HFFc6 (cell line): Measurements from ENCODE around the gene ABHD16B. TPM values are rescaled to one million over a fixed set of nuclear protein-coding genes. Genes with fewer than 3 reads are reported as not detected.

Experiments
- DNase-seq: peaks from one replicate; pipeline ENCODE4 v3.0.0-alpha.2; 2018
- H3K27ac Mint-ChIP-seq: 2 replicates; pipeline ENCODE4 v1.8.0; 2020; ENCODE audit warnings: mild to moderate bottlenecking, mixed read lengths
- H3K27me3 Mint-ChIP-seq: 2 replicates; pipeline ENCODE4 v1.8.0; 2021; ENCODE audit warnings: mild to moderate bottlenecking, moderate library complexity, mixed read lengths; ENCODE audit not compliant: insufficient read depth
- H3K36me3 Mint-ChIP-seq: 2 replicates; pipeline ENCODE4 v1.8.0; 2021; ENCODE audit warnings: low read depth, mixed read lengths
- H3K4me1 Mint-ChIP-seq: 2 replicates; pipeline ENCODE4 v1.8.0; 2020; ENCODE audit warnings: low read depth, mixed read lengths
- H3K4me3 Mint-ChIP-seq: 2 replicates; pipeline ENCODE4 v1.8.0; 2020; ENCODE audit warnings: mild to moderate bottlenecking, moderate library complexity, mixed read lengths
- H3K9me3 Mint-ChIP-seq: 2 replicates; pipeline ENCODE4 v1.8.0; 2020; ENCODE audit warnings: mild to moderate bottlenecking, mixed read lengths
- CTCF ChIP-seq: fragments of 200-600 bp; sonication (generic); IDR thresholded peaks from 2 replicates; pipeline ENCODE4 v1.5.0; 2021; ENCODE audit warnings: antibody characterized with exemption, mild to moderate bottlenecking
- total RNA-seq, 6 experiments: library from RNA; stranded (reverse); fragmentation: NEBNext Ultra II Directional; extraction: Animal tissue kit (Norgen Biotek cat#: 25700); gene quantifications; 2 replicates in 1 of 6; 3 replicates in 5 of 6; pipeline ENCODE4 v1.2.3, GENCODE V29; 2021

ABHD16B gene
- total RNA-seq, 6 experiments from 2014 or later = not detected

- Mint-ChIP-seq H3K4me3 (peak overlapping the region; percentile 97), H3K27ac (peak overlapping the region; percentile 98), H3K9me3 (no peaks in the 10 kb centered on the region), H3K4me1 (peaks cover 40% of the 10 kb centered on the region), H3K27me3 (peaks cover 15% of the 10 kb centered on the region), H3K36me3 (peaks cover 20% of the 10 kb centered on the region)
- peak; percentile 5 for DNase-seq
- no peak for TF ChIP-seq CTCF
Observed at GRCh38 chr20:63895952-63896263, 34.6 kb downstream of the ABHD16B start.

- Mint-ChIP-seq H3K27me3 (peaks cover 12% of the 10 kb centered on the region), H3K36me3 (peaks cover 14% of the 10 kb centered on the region), H3K9me3 (no peaks in the 10 kb centered on the region), H3K4me1 (peaks cover 44% of the 10 kb centered on the region), H3K4me3 (peak overlapping the region; percentile 97), H3K27ac (peak overlapping the region; percentile 98)
- TF ChIP-seq CTCF = no peak
- DNase-seq = peak; percentile 30
Observed at GRCh38 chr20:63896264-63897105, 35.2 kb downstream of the ABHD16B start.

- Mint-ChIP-seq H3K36me3 (peaks cover 14% of the 10 kb centered on the region), H3K4me3 (peak overlapping the region; percentile 97; the same call in 1 of the 2 replicates), H3K27ac (peak overlapping the region; percentile 45; the same call in 1 of the 2 replicates), H3K4me1 (peaks cover 49% of the 10 kb centered on the region), H3K27me3 (peaks cover 12% of the 10 kb centered on the region), H3K9me3 (no peaks in the 10 kb centered on the region)
- no peak for DNase-seq
- TF ChIP-seq CTCF = no peak
Observed at GRCh38 chr20:63897978-63898561, 36.8 kb downstream of the ABHD16B start.

- H3K4me1 Mint-ChIP-seq = peaks cover 46% of the 10 kb centered on the region
- H3K9me3 Mint-ChIP-seq = no peaks in the 10 kb centered on the region
- H3K4me3 Mint-ChIP-seq = no peak overlapping the region
- no peak for DNase-seq
- H3K36me3 Mint-ChIP-seq = peaks cover 14% of the 10 kb centered on the region
- TF ChIP-seq CTCF = no peak
- H3K27me3 Mint-ChIP-seq = peaks cover 11% of the 10 kb centered on the region
- no peak overlapping the region; the same call in 1 of the 2 replicates for H3K27ac Mint-ChIP-seq
Observed at GRCh38 chr20:63898882-63899558, 37.7 kb downstream of the ABHD16B start.

- TF ChIP-seq CTCF = no peak
- no peak for DNase-seq
- Mint-ChIP-seq H3K27ac (no peak overlapping the region), H3K9me3 (no peaks in the 10 kb centered on the region), H3K4me3 (no peak overlapping the region), H3K4me1 (peaks cover 41% of the 10 kb centered on the region), H3K27me3 (peaks cover 8% of the 10 kb centered on the region), H3K36me3 (peaks cover 14% of the 10 kb centered on the region)
Observed at GRCh38 chr20:63900413-63900812, 39.1 kb downstream of the ABHD16B start.
